ENCODE measurements around the gene ECSIT.
"Not testable (repeated sequence)": the region's sequence is repeated elsewhere in the genome, so short reads cannot be mapped to it uniquely, and the experiment has no call there.

ECSIT gene, protein sequence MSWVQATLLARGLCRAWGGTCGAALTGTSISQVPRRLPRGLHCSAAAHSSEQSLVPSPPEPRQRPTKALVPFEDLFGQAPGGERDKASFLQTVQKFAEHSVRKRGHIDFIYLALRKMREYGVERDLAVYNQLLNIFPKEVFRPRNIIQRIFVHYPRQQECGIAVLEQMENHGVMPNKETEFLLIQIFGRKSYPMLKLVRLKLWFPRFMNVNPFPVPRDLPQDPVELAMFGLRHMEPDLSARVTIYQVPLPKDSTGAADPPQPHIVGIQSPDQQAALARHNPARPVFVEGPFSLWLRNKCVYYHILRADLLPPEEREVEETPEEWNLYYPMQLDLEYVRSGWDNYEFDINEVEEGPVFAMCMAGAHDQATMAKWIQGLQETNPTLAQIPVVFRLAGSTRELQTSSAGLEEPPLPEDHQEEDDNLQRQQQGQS

DNA sequence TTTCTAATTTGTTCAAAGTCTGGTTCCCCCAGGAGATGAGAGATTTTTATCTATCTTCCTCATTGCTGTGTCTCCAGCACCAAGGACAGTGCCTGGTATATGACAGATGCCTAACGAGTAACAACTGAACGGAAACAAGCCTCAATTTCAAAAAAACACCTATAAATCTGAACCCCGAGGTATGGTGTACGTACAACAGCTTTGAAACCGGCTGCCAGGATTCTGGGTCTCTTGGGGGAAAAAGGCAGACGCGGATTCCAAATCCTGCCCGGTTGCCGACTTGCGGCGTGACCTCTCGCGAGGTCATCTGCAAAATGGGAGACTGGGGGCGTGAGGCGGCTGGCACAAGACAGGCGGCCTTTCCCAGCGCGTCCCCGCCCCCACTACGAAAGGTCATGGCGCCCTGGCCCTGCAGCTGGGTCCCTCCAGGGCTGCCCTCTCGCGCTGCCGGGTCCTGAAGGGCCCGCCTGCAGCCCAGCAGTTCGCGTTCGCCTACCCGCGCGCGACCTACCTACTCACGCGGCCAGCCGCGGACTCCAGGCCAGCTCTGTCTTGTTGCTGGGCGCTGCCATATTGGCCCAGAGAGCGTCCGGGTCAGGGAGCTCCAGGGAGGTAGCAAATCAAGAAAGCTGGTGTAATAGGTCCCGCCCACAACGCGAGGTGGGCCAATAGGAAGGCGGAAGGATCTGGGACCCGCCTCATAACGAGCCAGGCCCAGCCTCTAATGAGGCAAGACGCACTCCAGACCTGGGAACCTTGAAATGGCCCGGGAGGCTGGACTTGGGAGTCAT lies at the start of gene ECSIT:
Gene ECSIT (minus strand): TSS at position 584 of the 791 bp plus-strand sequence. CDS start 9,964 bp downstream, outside the sequence.
- no peaks in the 10 kb centered on the region for H3K9me3 ChIP-seq
- intact Hi-C loops (cut with DNase I; ENCODE audit: low total_unique reads): no loop called here
- no peaks in the 10 kb centered on the region for H3K27me3 ChIP-seq
- H3K27ac ChIP-seq: peak within 1 kb of the TSS; percentile 81 to 88
- H3K36me3 ChIP-seq: peaks cover 0 to 14% (median 0%) of the 10 kb centered on the region in 3 donors
- peak within 1 kb of the TSS; percentile 77 to 85 for H3K4me3 ChIP-seq
- TF ChIP-seq, protein P1, sequence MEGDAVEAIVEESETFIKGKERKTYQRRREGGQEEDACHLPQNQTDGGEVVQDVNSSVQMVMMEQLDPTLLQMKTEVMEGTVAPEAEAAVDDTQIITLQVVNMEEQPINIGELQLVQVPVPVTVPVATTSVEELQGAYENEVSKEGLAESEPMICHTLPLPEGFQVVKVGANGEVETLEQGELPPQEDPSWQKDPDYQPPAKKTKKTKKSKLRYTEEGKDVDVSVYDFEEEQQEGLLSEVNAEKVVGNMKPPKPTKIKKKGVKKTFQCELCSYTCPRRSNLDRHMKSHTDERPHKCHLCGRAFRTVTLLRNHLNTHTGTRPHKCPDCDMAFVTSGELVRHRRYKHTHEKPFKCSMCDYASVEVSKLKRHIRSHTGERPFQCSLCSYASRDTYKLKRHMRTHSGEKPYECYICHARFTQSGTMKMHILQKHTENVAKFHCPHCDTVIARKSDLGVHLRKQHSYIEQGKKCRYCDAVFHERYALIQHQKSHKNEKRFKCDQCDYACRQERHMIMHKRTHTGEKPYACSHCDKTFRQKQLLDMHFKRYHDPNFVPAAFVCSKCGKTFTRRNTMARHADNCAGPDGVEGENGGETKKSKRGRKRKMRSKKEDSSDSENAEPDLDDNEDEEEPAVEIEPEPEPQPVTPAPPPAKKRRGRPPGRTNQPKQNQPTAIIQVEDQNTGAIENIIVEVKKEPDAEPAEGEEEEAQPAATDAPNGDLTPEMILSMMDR (IDR thresholded peaks at IDR 0.05): peak in 1 of 2 experiments; percentile 20
- peak; percentile 98 to 99 for DNase-seq
- peaks cover 0 to 31% (median 15%) of the 10 kb centered on the region in 4 donors for H3K4me1 ChIP-seq

DNA sequence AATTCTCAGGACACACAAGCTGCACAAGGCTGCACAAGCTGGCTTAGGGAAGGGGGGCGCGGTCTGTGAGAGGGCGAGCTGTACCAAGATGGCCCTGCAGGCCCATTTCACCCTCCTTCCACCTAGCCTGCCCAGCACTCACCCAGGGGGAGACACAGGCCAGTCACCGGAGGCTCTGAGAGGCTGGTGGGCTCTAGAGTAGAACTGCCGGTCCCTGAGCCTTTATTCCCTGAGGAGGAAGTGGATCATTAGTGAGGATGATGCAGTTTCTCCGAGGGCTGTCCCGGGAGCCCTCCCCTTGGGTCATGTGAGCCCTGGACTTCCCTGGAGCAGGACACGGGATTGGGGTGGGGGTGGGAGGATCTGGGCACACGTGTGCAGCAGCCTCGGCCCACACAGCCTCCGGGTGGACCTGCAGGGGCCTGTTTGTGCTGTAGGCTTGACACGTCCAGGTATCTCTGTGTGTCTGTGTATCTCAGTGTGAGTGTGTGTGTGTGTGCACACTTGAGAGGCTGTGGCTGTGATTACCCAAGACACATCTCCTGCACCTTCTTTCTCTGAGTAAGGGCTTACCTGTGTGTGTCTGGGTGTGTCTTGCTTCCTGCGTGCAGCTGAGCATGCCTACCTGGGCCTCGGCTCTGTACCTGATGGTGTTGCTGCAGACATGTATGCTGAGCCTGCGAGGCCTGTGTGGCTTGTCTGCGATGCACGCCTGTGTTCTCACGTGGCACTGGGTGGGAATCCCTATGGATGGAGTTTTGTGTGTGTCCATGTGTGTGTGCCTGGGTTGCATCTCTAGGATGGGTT lies 48.7 kb upstream of the ECSIT start, which contains the start of gene ACP5:
Gene ACP5 (minus strand): TSS at position 195 of the 807 bp plus-strand sequence. CDS start 328 bp downstream, outside the sequence.
- intact Hi-C loops (cut with DNase I; ENCODE audit: low total_unique reads): no loop called here
- Histone ChIP-seq H3K9me3 (no peaks in the 10 kb centered on the region), H3K4me1 (peaks cover 0 to 18% (median 8%) of the 10 kb centered on the region in 4 donors), H3K27ac (no peak within 1 kb of the TSS), H3K4me3 (peak within 1 kb of the TSS; percentile 24 to 45), H3K27me3 (peaks cover 0 to 18% of the 10 kb centered on the region in 2 donors), H3K36me3 (no peaks in the 10 kb centered on the region)
- DNase-seq: no peak
- TF ChIP-seq, protein P1 (IDR thresholded peaks at IDR 0.05): no peak

DNA sequence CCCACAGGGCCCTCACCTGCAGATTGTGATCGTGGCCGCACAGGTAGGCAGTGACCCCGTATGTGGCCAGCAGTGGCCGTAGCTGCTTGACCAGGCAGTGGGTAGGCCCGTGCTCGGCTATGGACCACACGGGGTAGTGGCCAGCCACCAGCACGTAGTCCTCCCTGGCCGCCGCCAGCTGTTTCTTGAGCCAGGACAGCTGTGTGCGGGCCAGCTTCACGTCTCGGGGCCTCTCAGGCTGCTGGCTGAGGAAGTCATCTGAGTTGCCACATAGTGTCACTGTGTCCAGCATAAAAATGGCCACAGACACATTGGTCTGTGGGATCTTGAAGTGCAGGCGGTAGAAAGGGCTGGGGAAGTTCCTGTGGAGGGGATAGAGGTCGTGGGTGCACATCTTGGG lies 47.3 kb upstream of the ECSIT start:
- no peak overlapping the region for H3K27ac ChIP-seq
- no peak overlapping the region for H3K4me3 ChIP-seq
- peaks cover 0 to 18% of the 10 kb centered on the region in 2 donors for H3K27me3 ChIP-seq
- H3K36me3 ChIP-seq: no peaks in the 10 kb centered on the region
- no peaks in the 10 kb centered on the region for H3K9me3 ChIP-seq
- intact Hi-C loops (cut with DNase I; ENCODE audit: low total_unique reads): no loop called here
- H3K4me1 ChIP-seq: peaks cover 0 to 18% (median 8%) of the 10 kb centered on the region in 4 donors
- TF ChIP-seq, protein P1 (IDR thresholded peaks at IDR 0.05): no peak
- no peak for DNase-seq

DNA sequence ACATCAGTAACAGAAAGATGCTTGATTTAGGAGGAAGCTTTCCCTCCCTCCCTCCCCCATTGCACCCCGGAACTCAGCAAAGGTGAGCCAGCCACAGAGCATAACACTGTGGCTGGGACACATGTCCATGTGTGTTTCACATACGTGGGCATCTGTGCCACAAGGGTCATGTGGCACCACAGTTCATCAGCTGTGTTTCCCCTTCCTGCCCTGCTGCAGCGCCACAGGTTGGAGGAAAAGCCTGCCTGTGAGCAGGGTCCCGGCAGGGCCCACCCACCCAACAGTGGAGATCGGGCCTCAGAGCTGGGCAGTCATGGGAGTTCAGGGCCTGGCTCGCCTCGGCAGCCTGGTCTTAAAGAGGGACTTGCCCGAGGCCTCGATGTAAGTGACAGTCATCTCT lies 45.8 kb upstream of the ECSIT start:
- TF ChIP-seq, protein P1 (IDR thresholded peaks at IDR 0.05): no peak
- H3K4me1 ChIP-seq: peaks cover 0 to 18% (median 8%) of the 10 kb centered on the region in 4 donors
- H3K4me3 ChIP-seq: no peak overlapping the region
- DNase-seq: no peak
- peaks cover 0 to 18% of the 10 kb centered on the region in 2 donors for H3K27me3 ChIP-seq
- intact Hi-C loops (cut with DNase I; ENCODE audit: low total_unique reads): no loop called here
- H3K9me3 ChIP-seq: no peaks in the 10 kb centered on the region
- no peak overlapping the region for H3K27ac ChIP-seq
- H3K36me3 ChIP-seq: no peaks in the 10 kb centered on the region

DNA sequence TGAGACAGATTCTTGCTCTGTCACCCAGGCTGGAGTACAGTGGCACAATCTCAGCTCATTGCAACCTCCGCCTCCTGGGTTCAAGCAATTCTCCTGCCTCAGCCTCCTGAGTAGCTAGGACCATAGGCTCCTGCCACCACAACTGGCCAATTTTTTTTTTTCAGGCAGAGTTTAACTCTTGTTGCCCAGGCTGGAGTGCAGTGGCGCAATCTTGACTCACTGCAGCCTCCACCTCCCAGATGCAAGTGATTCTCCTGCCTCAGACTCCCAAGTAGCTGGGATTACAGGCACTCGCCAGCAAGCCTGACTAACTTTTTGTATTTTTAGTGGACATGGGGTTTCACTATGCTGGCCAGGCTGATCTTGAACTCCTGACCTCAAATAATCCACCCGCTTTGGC lies 44.8 kb upstream of the ECSIT start:
- H3K36me3 ChIP-seq; H3K4me3 ChIP-seq; intact Hi-C loops (cut with DNase I; ENCODE audit: low total_unique reads); DNase-seq; H3K27ac ChIP-seq; H3K9me3 ChIP-seq: not testable (repeated sequence)
- Histone ChIP-seq H3K4me1 (peaks cover 0 to 15% (median 6%) of the 10 kb centered on the region in 4 donors), H3K27me3 (peaks cover 0 to 14% of the 10 kb centered on the region in 2 donors)

DNA sequence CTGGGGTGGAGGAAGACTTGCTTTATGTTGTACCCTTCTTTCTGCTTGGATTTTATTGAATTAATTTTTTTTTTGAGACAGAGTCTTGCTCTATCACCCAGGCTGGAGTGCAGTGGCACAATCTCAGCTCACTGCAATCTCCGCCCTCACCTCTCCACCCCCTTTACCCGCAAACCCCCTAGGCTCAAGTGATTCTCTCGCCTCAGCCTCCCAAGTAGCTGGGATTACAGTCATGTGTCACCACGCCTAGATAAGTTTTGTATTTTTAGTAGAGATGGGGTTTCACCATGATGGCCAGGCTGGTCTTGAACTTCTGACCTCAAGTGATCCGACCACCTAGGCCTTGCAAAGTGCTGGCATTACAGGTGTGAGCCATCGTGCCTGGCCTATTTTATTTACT lies 44.4 kb upstream of the ECSIT start:
- H3K36me3 ChIP-seq; H3K9me3 ChIP-seq; H3K4me3 ChIP-seq; H3K27ac ChIP-seq; intact Hi-C loops (cut with DNase I; ENCODE audit: low total_unique reads); DNase-seq: not testable (repeated sequence)
- Histone ChIP-seq H3K4me1 (peaks cover 0 to 11% (median 1%) of the 10 kb centered on the region in 4 donors), H3K27me3 (peaks cover 0 to 10% of the 10 kb centered on the region in 2 donors)

Data from tibial artery (tissue), 4 donors.